WTC11 (cell line): ENCODE measurements around the gene SLC35G2. TPM values are rescaled to one million over a fixed set of nuclear protein-coding genes. Genes with fewer than 3 reads are reported as not detected.

Source experiments
- ATAC-seq: fragments of 200-7000 bp; cut with Tn5 transposase; 2 replicates; pipeline ENCODE4 v1.10.0; 2021; ENCODE audit warnings: mild to moderate bottlenecking, moderate library complexity
- CTCF ChIA-PET: fragments of 300-600 bp; sonication (Branson Sonifier 250); formaldehyde crosslinking; loops from one replicate; lab custom pipeline; 2021; ENCODE audit warnings: antibody characterized with exemption; lab: Charles Lee
- POLR2A ChIA-PET: fragments of 350-600 bp; sonication (Branson Sonifier 250); formaldehyde crosslinking; loops from one replicate; lab custom pipeline; 2021; ENCODE audit warnings: antibody characterized with exemption; lab: Charles Lee
- DNase-seq: peaks from one replicate; pipeline ENCODE4 v3.0.0; 2021; ENCODE audit warnings: low spot score
- H3K27ac Mint-ChIP-seq: 2 replicates; pipeline ENCODE4 v1.8.0; 2021; ENCODE audit warnings: mixed read lengths
- H3K27me3 Mint-ChIP-seq: 2 replicates; pipeline ENCODE4 v1.8.0; 2021; ENCODE audit warnings: low read depth, mild to moderate bottlenecking, moderate library complexity, mixed read lengths
- H3K36me3 Mint-ChIP-seq: 2 replicates; pipeline ENCODE4 v1.8.0; 2021; ENCODE audit warnings: mixed read lengths
- H3K4me1 Mint-ChIP-seq: 2 replicates; pipeline ENCODE4 v1.8.0; 2022; ENCODE audit warnings: mixed read lengths
- H3K4me3 Mint-ChIP-seq: 2 replicates; pipeline ENCODE4 v1.8.0; 2021; ENCODE audit warnings: mild to moderate bottlenecking, moderate library complexity, mixed read lengths
- H3K9me3 Mint-ChIP-seq: 2 replicates; pipeline ENCODE4 v1.8.0; 2021; ENCODE audit warnings: mixed read lengths
- ATF1 ChIP-seq: sonication (generic); formaldehyde crosslinking; IDR thresholded peaks from 2 replicates; pipeline ENCODE4 v1.8.1; 2023; ENCODE audit warnings: mild to moderate bottlenecking, moderate library complexity, missing genetic modification reagents
- ATF6 ChIP-seq: sonication (generic); formaldehyde crosslinking; IDR thresholded peaks from 2 replicates; pipeline ENCODE4 v1.8.1; 2023; ENCODE audit warnings: mild to moderate bottlenecking, missing genetic modification reagents
- CBFB ChIP-seq: sonication (generic); formaldehyde crosslinking; IDR thresholded peaks from 2 replicates; pipeline ENCODE4 v1.8.1; 2022; ENCODE audit warnings: mild to moderate bottlenecking, low read depth, missing genetic modification reagents
- CDX4 ChIP-seq: fragments of 250-450 bp; sonication (Bioruptor Pico); IDR thresholded peaks from 2 replicates; pipeline ENCODE4 v1.9.0; 2021; ENCODE audit warnings: moderate library complexity, mild to moderate bottlenecking, inconsistent platforms, borderline replicate concordance
- ELF4 ChIP-seq: sonication (generic); formaldehyde crosslinking; IDR thresholded peaks from 2 replicates; pipeline ENCODE4 v1.8.1; 2022; ENCODE audit warnings: low read depth, mild to moderate bottlenecking, moderate library complexity, missing genetic modification reagents
- ESRRA ChIP-seq: sonication (generic); formaldehyde crosslinking; IDR thresholded peaks from 2 replicates; pipeline ENCODE4 v1.8.1; 2022; ENCODE audit warnings: mild to moderate bottlenecking, missing genetic modification reagents, borderline replicate concordance
- HMGA2 ChIP-seq: fragments of 250-450 bp; sonication (Bioruptor Pico); IDR thresholded peaks from 2 replicates; pipeline ENCODE4 v1.4.0; 2021; ENCODE audit warnings: mild to moderate bottlenecking, moderate library complexity
- JAZF1 ChIP-seq: fragments of 250-450 bp; sonication (Bioruptor Pico); IDR thresholded peaks from 2 replicates; pipeline ENCODE4 v1.9.0; 2021; ENCODE audit warnings: moderate library complexity, mild to moderate bottlenecking, inconsistent platforms
- KAT7 ChIP-seq: sonication (generic); formaldehyde crosslinking; IDR thresholded peaks from 2 replicates; pipeline ENCODE4 v1.8.1; 2023; ENCODE audit warnings: missing genetic modification reagents, mild to moderate bottlenecking, borderline replicate concordance
- NFE2L1 ChIP-seq: sonication (generic); formaldehyde crosslinking; IDR thresholded peaks from 2 replicates; pipeline ENCODE4 v1.8.1; 2023; ENCODE audit warnings: missing genetic modification reagents
- NFYB ChIP-seq: sonication (generic); formaldehyde crosslinking; conservative IDR thresholded peaks from 2 replicates; pipeline ENCODE4 v1.8.0; 2022; ENCODE audit warnings: low read depth, missing genetic modification reagents
- NR3C1 ChIP-seq: sonication (generic); formaldehyde crosslinking; conservative IDR thresholded peaks from 2 replicates; pipeline ENCODE4 v1.8.1; 2023; ENCODE audit warnings: low read depth, mild to moderate bottlenecking, missing genetic modification reagents
- SMAD4 ChIP-seq: sonication (generic); formaldehyde crosslinking; IDR thresholded peaks from 2 replicates; pipeline ENCODE4 v1.8.0; 2022; ENCODE audit warnings: mild to moderate bottlenecking, missing genetic modification reagents
- SOX15 ChIP-seq: fragments of 250-450 bp; sonication (Bioruptor Pico); IDR thresholded peaks from 2 replicates; pipeline ENCODE4 v1.9.0; 2021; ENCODE audit warnings: mild to moderate bottlenecking
- SP1 ChIP-seq: sonication (generic); formaldehyde crosslinking; conservative IDR thresholded peaks from 2 replicates; pipeline ENCODE4 v1.8.1; 2022; ENCODE audit warnings: missing genetic modification reagents
- STAT6 ChIP-seq: sonication (generic); formaldehyde crosslinking; conservative IDR thresholded peaks from 2 replicates; pipeline ENCODE4 v1.8.1; 2023; ENCODE audit warnings: mild to moderate bottlenecking, low read depth, missing genetic modification reagents, moderate library complexity
- TCF7 ChIP-seq: sonication (generic); formaldehyde crosslinking; IDR thresholded peaks from 2 replicates; pipeline ENCODE4 v1.8.0; 2022; ENCODE audit warnings: mild to moderate bottlenecking, low read depth, missing genetic modification reagents, moderate library complexity
- ZMAT4 ChIP-seq: fragments of 250-450 bp; sonication (Bioruptor Pico); IDR thresholded peaks from 2 replicates; pipeline ENCODE4 v1.9.0; 2021; ENCODE audit warnings: mild to moderate bottlenecking
- ZNF121 ChIP-seq: sonication (generic); formaldehyde crosslinking; IDR thresholded peaks from 2 replicates; pipeline ENCODE4 v1.8.0; 2023; ENCODE audit warnings: missing genetic modification reagents
- ZNF232 ChIP-seq: sonication (generic); formaldehyde crosslinking; IDR thresholded peaks from 2 replicates; pipeline ENCODE4 v1.8.0; 2022; ENCODE audit warnings: mild to moderate bottlenecking, missing genetic modification reagents
- ZNF263 ChIP-seq: sonication (generic); formaldehyde crosslinking; IDR thresholded peaks from 2 replicates; pipeline ENCODE4 v1.8.1; 2022; ENCODE audit warnings: low read depth, mild to moderate bottlenecking, moderate library complexity, missing genetic modification reagents
- ZNF317 ChIP-seq: sonication (generic); formaldehyde crosslinking; IDR thresholded peaks from 2 replicates; pipeline ENCODE4 v1.8.1; 2023; ENCODE audit warnings: low read depth, mild to moderate bottlenecking, moderate library complexity, missing genetic modification reagents, borderline replicate concordance
- ZNF671 ChIP-seq: fragments of 250-450 bp; sonication (Bioruptor Pico); IDR thresholded peaks from 2 replicates; pipeline ENCODE4 v1.8.0; 2021; ENCODE audit warnings: mild to moderate bottlenecking
- ZSCAN18 ChIP-seq: fragments of 250-450 bp; sonication (Bioruptor Pico); IDR thresholded peaks from 2 replicates; pipeline ENCODE4 v2.1.2; 2022; ENCODE audit warnings: mild to moderate bottlenecking, moderate library complexity
- total RNA-seq: library from RNA; stranded (reverse); gene quantifications from 3 replicates; pipeline ENCODE4 v1.2.3, GENCODE V29; 2021
- TF ChIP-seq, protein P1 (sequence below): sonication (generic); formaldehyde crosslinking; IDR thresholded peaks from 2 replicates; pipeline ENCODE4 v1.8.1; 2023; ENCODE audit warnings: mild to moderate bottlenecking, missing genetic modification reagents, moderate library complexity
- TF ChIP-seq, protein P2 (sequence below): sonication (generic); formaldehyde crosslinking; IDR thresholded peaks from 2 replicates; pipeline ENCODE4 v1.8.1; 2023; ENCODE audit warnings: mild to moderate bottlenecking, missing genetic modification reagents, moderate library complexity

Gene SLC35G2
- total RNA-seq, 1 experiment from 2014 or later: 3.6 TPM

DNA sequence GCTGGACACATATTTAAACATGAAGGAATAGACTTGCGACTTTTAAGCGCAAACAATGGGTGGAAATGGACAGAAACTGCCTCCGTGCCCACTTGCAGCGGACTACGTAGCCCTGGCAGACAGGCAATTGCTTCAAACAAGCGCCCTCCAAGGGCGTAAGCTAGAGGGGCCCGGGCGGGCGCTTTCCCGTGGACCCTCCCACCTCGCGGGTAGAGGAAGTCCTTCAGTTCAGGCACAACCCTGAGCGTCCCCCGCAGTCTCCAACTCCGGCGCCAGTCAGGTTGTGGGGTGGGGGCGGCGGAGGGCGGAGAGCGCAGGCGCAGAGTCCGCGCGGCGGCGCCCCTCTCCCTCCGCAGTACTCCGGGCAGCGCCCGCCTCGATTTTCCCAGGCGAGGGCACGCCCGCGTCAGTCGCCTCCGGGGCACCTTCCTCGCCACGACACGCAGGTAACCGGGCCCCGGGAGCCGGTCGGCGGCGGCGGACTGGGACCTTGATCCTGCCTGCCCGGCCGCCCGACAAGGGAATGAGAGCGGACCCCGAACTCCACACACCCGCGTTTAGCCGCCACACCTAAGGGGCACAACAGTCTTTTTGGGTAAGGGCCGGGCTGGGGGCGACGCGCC, at the start of gene SLC35G2 (continued):
- TF ChIP-seq SOX15 (CRISPR knock-in tag) (no peak), HMGA2 (CRISPR knock-in tag) (no peak), ATF6 (CRISPR knock-in tag) (no peak), SP1 (CRISPR knock-in tag) (0 out of 2 replicates have a peak, but pooled peaks have one; percentile 37)
- TF ChIP-seq, protein P1, sequence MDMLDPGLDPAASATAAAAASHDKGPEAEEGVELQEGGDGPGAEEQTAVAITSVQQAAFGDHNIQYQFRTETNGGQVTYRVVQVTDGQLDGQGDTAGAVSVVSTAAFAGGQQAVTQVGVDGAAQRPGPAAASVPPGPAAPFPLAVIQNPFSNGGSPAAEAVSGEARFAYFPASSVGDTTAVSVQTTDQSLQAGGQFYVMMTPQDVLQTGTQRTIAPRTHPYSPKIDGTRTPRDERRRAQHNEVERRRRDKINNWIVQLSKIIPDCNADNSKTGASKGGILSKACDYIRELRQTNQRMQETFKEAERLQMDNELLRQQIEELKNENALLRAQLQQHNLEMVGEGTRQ: 0 out of 2 replicates have a peak, but pooled peaks have one; percentile 8
- TF ChIP-seq, all 79 proteins: peak for 7

DNA sequence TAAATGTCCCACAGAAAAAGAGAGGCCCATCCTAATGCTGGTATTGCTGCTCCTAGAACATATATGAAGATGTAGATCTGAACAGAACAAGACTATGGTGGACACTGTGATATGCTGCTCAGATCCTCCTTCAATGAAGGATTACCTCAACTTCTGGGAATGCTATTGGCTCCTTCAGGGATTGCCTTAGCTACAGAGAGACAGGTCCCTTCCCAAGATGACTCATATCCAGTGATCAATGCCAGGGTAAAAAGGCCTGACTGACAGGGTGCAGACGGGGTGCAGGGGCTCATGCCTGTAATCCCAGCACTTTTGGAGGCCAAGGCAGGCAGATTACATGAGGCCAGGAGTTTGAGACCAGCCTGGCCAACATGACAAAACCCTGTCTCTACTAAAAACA, 46.2 kb upstream of the SLC35G2 start:
- POLR2A ChIA-PET: no interaction called here
- Mint-ChIP-seq H3K36me3 (no peaks in the 10 kb centered on the region), H3K27ac (no peak overlapping the region), H3K4me1 (no peaks in the 10 kb centered on the region), H3K9me3 (no peaks in the 10 kb centered on the region), H3K27me3 (no peaks in the 10 kb centered on the region), H3K4me3 (no peak overlapping the region)
- CTCF ChIA-PET: interaction anchor here (1.3 kb wide), 2 partner anchors 20 to 241 kb away, joined by 3 to 8 read pairs; partner anchors contain the start of gene STAG1
- no peak for TF ChIP-seq SMAD4 (CRISPR knock-in tag)
- TF ChIP-seq ZNF671 (CRISPR knock-in tag): no peak
- no peak for TF ChIP-seq ESRRA (CRISPR knock-in tag)
- no peak for TF ChIP-seq KAT7 (CRISPR knock-in tag)
- no peak for TF ChIP-seq SP1 (CRISPR knock-in tag)
- no peak for TF ChIP-seq ZNF232 (CRISPR knock-in tag)
- TF ChIP-seq ZNF121 (CRISPR knock-in tag): no peak
- TF ChIP-seq ZNF263 (CRISPR knock-in tag): no peak
- TF ChIP-seq, protein P2, sequence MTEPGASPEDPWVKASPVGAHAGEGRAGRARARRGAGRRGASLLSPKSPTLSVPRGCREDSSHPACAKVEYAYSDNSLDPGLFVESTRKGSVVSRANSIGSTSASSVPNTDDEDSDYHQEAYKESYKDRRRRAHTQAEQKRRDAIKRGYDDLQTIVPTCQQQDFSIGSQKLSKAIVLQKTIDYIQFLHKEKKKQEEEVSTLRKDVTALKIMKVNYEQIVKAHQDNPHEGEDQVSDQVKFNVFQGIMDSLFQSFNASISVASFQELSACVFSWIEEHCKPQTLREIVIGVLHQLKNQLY: no peak
- DNase-seq (no peak), ATAC-seq (no peak)

- ChIA-PET POLR2A (no interaction called here), CTCF (no interaction called here)
- Mint-ChIP-seq H3K4me3 (no peak overlapping the region), H3K36me3 (no peaks in the 10 kb centered on the region), H3K9me3 (no peaks in the 10 kb centered on the region), H3K4me1 (no peaks in the 10 kb centered on the region), H3K27me3 (no peaks in the 10 kb centered on the region), H3K27ac (no peak overlapping the region)
- TF ChIP-seq ATF1 (CRISPR knock-in tag): no peak
- no peak for TF ChIP-seq ZNF317 (CRISPR knock-in tag)
- TF ChIP-seq ZSCAN18 (CRISPR knock-in tag): no peak
- no peak for TF ChIP-seq SOX15 (CRISPR knock-in tag)
- no peak for TF ChIP-seq TCF7 (CRISPR knock-in tag)
- TF ChIP-seq NFE2L1 (CRISPR knock-in tag): no peak
- no peak for TF ChIP-seq CDX4 (CRISPR knock-in tag)
- no peak for TF ChIP-seq ZMAT4
- no peak for TF ChIP-seq CBFB (CRISPR knock-in tag)
- no peak for TF ChIP-seq JAZF1 (CRISPR knock-in tag)
- no peak for TF ChIP-seq ELF4 (CRISPR knock-in tag)
- no peak for TF ChIP-seq NR3C1 (CRISPR knock-in tag)
- TF ChIP-seq HMGA2 (CRISPR knock-in tag): no peak
- no peak for TF ChIP-seq NFYB (CRISPR knock-in tag)
- no peak for TF ChIP-seq STAT6 (CRISPR knock-in tag)
- ATAC-seq: no peak
- no peak for DNase-seq
Observed at GRCh38 chr3:136778865-136779264, 40.1 kb upstream of the SLC35G2 start.
